ENCODE results near the gene UBXN7.
"Not testable (repeated sequence)": the region's sequence is repeated elsewhere in the genome, so short reads cannot be mapped to it uniquely, and the experiment has no call there.

UBXN7 gene

GRCh38 chr3:196418601-196419000, 13.6 kb downstream of the UBXN7 start:
- no peak for DNase-seq (ENCODE audit: low spot score)

GRCh38 chr3:196414469-196414868, 17.8 kb downstream of the UBXN7 start:
- DNase-seq (ENCODE audit: low spot score): no peak

GRCh38 chr3:196412704-196413103, 19.5 kb downstream of the UBXN7 start:
- DNase-seq (ENCODE audit: low spot score): no peak

GRCh38 chr3:196409409-196409808, 22.8 kb downstream of the UBXN7 start:
- DNase-seq (ENCODE audit: low spot score): no peak

GRCh38 chr3:196408565-196409300, 23.5 kb downstream of the UBXN7 start:
- no peak for DNase-seq (ENCODE audit: low spot score)

- DNase-seq (ENCODE audit: low spot score): no peak
Observed at GRCh38 chr3:196406811-196407470, 25.3 kb downstream of the UBXN7 start.

- DNase-seq (ENCODE audit: low spot score): no peak
Observed at GRCh38 chr3:196400331-196400730, 31.9 kb downstream of the UBXN7 start.

- DNase-seq (ENCODE audit: low spot score): peak; percentile 31
Observed at GRCh38 chr3:196399485-196399945, 32.7 kb downstream of the UBXN7 start.

- DNase-seq (ENCODE audit: low spot score): no peak
Observed at GRCh38 chr3:196398782-196399181, 33.4 kb downstream of the UBXN7 start.

GRCh38 chr3:196397941-196398340, 34.3 kb downstream of the UBXN7 start:
- DNase-seq (ENCODE audit: low spot score): no peak

GRCh38 chr3:196390116-196390515, 42.1 kb downstream of the UBXN7 start:
- DNase-seq (ENCODE audit: low spot score): no peak

- DNase-seq (ENCODE audit: low spot score): no peak
Observed at GRCh38 chr3:196388956-196389355, 43.3 kb downstream of the UBXN7 start.

GRCh38 chr3:196387941-196388340, 44.3 kb downstream of the UBXN7 start:
- DNase-seq (ENCODE audit: low spot score): not testable (repeated sequence)

- not testable (repeated sequence) for DNase-seq (ENCODE audit: low spot score)
Observed at GRCh38 chr3:196386797-196387196, 45.4 kb downstream of the UBXN7 start.

- not testable (repeated sequence) for DNase-seq (ENCODE audit: low spot score)
Observed at GRCh38 chr3:196386034-196386433, 46.2 kb downstream of the UBXN7 start.

- DNase-seq (ENCODE audit: low spot score): not testable (repeated sequence)
Observed at GRCh38 chr3:196385446-196385845, 46.8 kb downstream of the UBXN7 start.

GRCh38 chr3:196378146-196378841, 53.9 kb downstream of the UBXN7 start:
- peak; percentile 79 for DNase-seq (ENCODE audit: low spot score)

GRCh38 chr3:196377321-196377720, 54.9 kb downstream of the UBXN7 start:
- no peak for DNase-seq (ENCODE audit: low spot score)

GRCh38 chr3:196365736-196366135, 66.5 kb downstream of the UBXN7 start:
- DNase-seq (ENCODE audit: low spot score): no peak

GRCh38 chr3:196360586-196360985, 71.6 kb downstream of the UBXN7 start:
- no peak for DNase-seq (ENCODE audit: low spot score)

GRCh38 chr3:196358540-196358939, 73.7 kb downstream of the UBXN7 start:
- DNase-seq (ENCODE audit: low spot score): not testable (repeated sequence)

- no peak for DNase-seq (ENCODE audit: low spot score)
Observed at GRCh38 chr3:196357905-196358304, 74.3 kb downstream of the UBXN7 start.

GRCh38 chr3:196356556-196356955, 75.7 kb downstream of the UBXN7 start:
- no peak for DNase-seq (ENCODE audit: low spot score)
